Spleen (tissue), 11 donors: Measurements from ENCODE around the gene MEI1. TPM values are rescaled to one million over a fixed set of nuclear protein-coding genes. Genes with fewer than 3 reads are reported as not detected.

Source experiments
- DNase-seq: peaks from one replicate; pipeline ENCODE4 v3.0.0-alpha.2; 2020
- H3K27ac ChIP-seq, 8 donors: fragments of 200-600 bp; sonication (generic) in 7 of 8; 1 replicate in 4 of 8; 2 replicates in 4 of 8; pipeline versions ENCODE4 v1.5.0 to v1.8.0; 2016 to 2021; ENCODE audit warnings: inconsistent platforms in 4 of 8, mild to moderate bottlenecking in 4 of 8, moderate library complexity in 1 of 8
- H3K27me3 ChIP-seq, 7 donors: fragments of 200-600 bp; sonication (generic) in 6 of 7; replicated peaks in 1 of 7; 1 replicate in 4 of 7; 2 replicates in 3 of 7; pipeline versions ENCODE4 v1.5.0 to v1.8.0; 2016 to 2021; ENCODE audit warnings: inconsistent platforms in 3 of 7, mild to moderate bottlenecking in 1 of 7
- H3K36me3 ChIP-seq, 6 donors: fragments of 200-600 bp; sonication (generic) in 5 of 6; 1 replicate in 4 of 6; 2 replicates in 2 of 6; pipeline versions ENCODE4 v1.5.0 to v1.8.0; 2016 to 2021; ENCODE audit warnings: inconsistent platforms in 2 of 6
- H3K4me1 ChIP-seq, 6 donors: fragments of 200-600 bp; sonication (generic) in 5 of 6; 1 replicate in 3 of 6; 2 replicates in 3 of 6; pipeline versions ENCODE4 v1.5.0 to v1.8.0; 2016 to 2021; ENCODE audit warnings: inconsistent platforms in 3 of 6
- H3K4me3 ChIP-seq, 8 donors: fragments of 200-600 bp; sonication (generic) in 7 of 8; 1 replicate in 4 of 8; 2 replicates in 4 of 8; pipeline versions ENCODE4 v1.5.0 to v1.8.0; 2016 to 2021; ENCODE audit warnings: inconsistent platforms in 4 of 8, mild to moderate bottlenecking in 4 of 8, moderate library complexity in 2 of 8
- H3K9me3 ChIP-seq, 8 donors: fragments of 200-600 bp; sonication (generic) in 7 of 8; 1 replicate in 4 of 8; 2 replicates in 4 of 8; pipeline versions ENCODE4 v1.5.0 to v1.8.0; 2016 to 2021; ENCODE audit warnings: inconsistent platforms in 4 of 8
- POLR2A ChIP-seq, 3 donors: fragments of 450-650 bp; IDR thresholded peaks; one replicate each; pipeline ENCODE4 v1.5.1; 2017; ENCODE audit warnings: antibody characterized with exemption in 3 of 3, mild to moderate bottlenecking in 1 of 3
- POLR2AphosphoS5 ChIP-seq, 3 donors: sonication (generic); formaldehyde crosslinking; IDR thresholded peaks; one replicate each; pipeline ENCODE4 v1.5.1; 2017; ENCODE audit warnings: antibody characterized with exemption in 3 of 3
- whole genome bisulfite sequencing, 5 donors: extraction: QIAGEN DNeasy Blood & Tissue Kit in 3 of 5; methylation state at CpG; one replicate each; pipeline versions ENCODE4 v1.1.5 to v1.1.7; 2013 to 2018; 5-methylcytosine and 5-hydroxymethylcytosine counted together
- intact Hi-C: fragments of 100-400 bp; cut with DNase I; formaldehyde crosslinking; loops from one replicate; pipeline ENCODE4 v1.15.0; 2023; ENCODE audit warnings: low total_unique reads
- polyA plus RNA-seq, 3 donors: library from polyadenylated mRNA; stranded (reverse); fragments of 200-250 nt; gene quantifications; one replicate each; pipeline ENCODE4 v1.2.1, GENCODE V29; 2013
- total RNA-seq, 7 donors: library from RNA; depleted of rRNA in 3 of 7; stranded (reverse); fragments of >200 nt in 3 of 7; fragmentation: NEBNext Ultra II Directional in 4 of 7; extraction: Animal tissue kit (Norgen Biotek cat#: 25700) in 4 of 7; gene quantifications; one replicate each; pipeline versions ENCODE4 v1.1.0 to v1.2.1, GENCODE V29; 2016 to 2021
- TF ChIP-seq, protein P1 (sequence below), 11 experiments: fragments of 200-600 bp in 7 of 11; fragments of 450-650 bp in 4 of 11; sonication (generic) in 4 of 11; IDR thresholded peaks in 8 of 11; conservative IDR thresholded peaks in 3 of 11; 1 replicate in 7 of 11; 2 replicates in 4 of 11; pipeline versions ENCODE4 v1.4.0 to v1.8.0; 2016 to 2021; ENCODE audit warnings: antibody characterized with exemption in 11 of 11, inconsistent platforms in 4 of 11, mild to moderate bottlenecking in 1 of 11
- donor health status: healthy with polysubstance abuse.
- donor health status: DM: no; HTN: no; CAD: no; lungs with moderate emphysema.
- donor health status: DM: no; HTN: no; CAD: no.
- donor health status: Bipolar disorder and iron deficiency.
- donor health status: healthy.
- donor health status: DM: no; HTN: no; CAD: no.
- donor health status: DM: yes; HTN: yes; CAD: no.

MEI1 gene
- total and polyA plus RNA-seq, 10 donors: 17.7 to 56.5 (median 22.1) TPM

DNA sequence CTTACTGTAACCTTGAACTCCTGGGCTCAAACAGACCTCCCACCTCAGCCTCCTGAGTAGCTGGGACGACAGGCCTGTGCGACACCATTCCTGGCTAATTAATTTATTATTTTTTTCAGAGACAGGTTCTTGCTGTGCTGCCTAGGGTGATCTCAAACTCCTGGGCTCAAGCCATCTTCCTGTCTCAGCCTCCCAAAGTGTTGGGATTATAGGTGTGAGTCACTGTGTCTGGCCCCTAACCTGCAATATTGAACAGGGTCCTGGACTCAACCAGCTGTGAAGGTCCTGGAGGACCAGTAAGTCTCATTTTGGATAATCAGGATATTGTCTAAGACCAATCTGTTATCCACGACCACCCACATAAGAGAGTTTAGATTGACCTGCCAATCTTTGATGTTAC lies 116.4 kb downstream of the MEI1 start:
- no peak overlapping the region for H3K4me3 ChIP-seq
- peaks cover 0 to 96% (median 18%) of the 10 kb centered on the region in 6 donors for H3K36me3 ChIP-seq
- no peak for DNase-seq
- no peaks in the 10 kb centered on the region for H3K27me3 ChIP-seq
- WGBS, 5 donors: 94 to 100% (median 96%) methylated on average over 3 of the region's 3 CpGs
- intact Hi-C loops: no loop called here
- H3K27ac ChIP-seq: no peak overlapping the region
- H3K4me1 ChIP-seq: no peaks in the 10 kb centered on the region
- no peaks in the 10 kb centered on the region for H3K9me3 ChIP-seq
- TF ChIP-seq POLR2AphosphoS5 (IDR thresholded peaks at IDR 0.05): no peak

DNA sequence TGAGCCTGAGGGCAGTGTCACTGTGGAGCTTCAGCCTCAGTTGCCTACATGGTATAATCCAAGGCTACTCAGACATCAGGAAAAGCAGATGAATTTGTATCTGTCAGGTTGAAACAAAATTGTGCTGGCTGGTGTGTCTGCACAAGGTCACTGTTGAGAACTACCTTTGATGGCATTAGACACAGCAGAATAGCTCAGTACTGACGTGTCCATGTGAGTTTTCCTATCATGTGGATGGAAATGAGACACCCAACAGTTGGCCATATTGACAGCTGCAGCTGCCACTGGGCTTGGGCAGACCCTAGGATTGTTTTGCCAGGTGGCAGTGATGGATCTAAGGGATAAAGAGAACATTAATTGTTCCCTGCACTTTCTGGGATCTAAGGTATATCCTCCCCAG lies 116.9 kb downstream of the MEI1 start:
- TF ChIP-seq POLR2AphosphoS5 (IDR thresholded peaks at IDR 0.05): no peak
- TF ChIP-seq, protein P1, sequence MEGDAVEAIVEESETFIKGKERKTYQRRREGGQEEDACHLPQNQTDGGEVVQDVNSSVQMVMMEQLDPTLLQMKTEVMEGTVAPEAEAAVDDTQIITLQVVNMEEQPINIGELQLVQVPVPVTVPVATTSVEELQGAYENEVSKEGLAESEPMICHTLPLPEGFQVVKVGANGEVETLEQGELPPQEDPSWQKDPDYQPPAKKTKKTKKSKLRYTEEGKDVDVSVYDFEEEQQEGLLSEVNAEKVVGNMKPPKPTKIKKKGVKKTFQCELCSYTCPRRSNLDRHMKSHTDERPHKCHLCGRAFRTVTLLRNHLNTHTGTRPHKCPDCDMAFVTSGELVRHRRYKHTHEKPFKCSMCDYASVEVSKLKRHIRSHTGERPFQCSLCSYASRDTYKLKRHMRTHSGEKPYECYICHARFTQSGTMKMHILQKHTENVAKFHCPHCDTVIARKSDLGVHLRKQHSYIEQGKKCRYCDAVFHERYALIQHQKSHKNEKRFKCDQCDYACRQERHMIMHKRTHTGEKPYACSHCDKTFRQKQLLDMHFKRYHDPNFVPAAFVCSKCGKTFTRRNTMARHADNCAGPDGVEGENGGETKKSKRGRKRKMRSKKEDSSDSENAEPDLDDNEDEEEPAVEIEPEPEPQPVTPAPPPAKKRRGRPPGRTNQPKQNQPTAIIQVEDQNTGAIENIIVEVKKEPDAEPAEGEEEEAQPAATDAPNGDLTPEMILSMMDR (IDR thresholded peaks at IDR 0.05 in 8 of 11, conservative IDR thresholded peaks at IDR 0.05 in 3 of 11): no peak
- no peak for TF ChIP-seq POLR2A (IDR thresholded peaks at IDR 0.05)
- Histone ChIP-seq H3K36me3 (peaks cover 0 to 91% (median 18%) of the 10 kb centered on the region in 6 donors), H3K27ac (no peak overlapping the region), H3K9me3 (no peaks in the 10 kb centered on the region), H3K27me3 (no peaks in the 10 kb centered on the region), H3K4me1 (no peaks in the 10 kb centered on the region), H3K4me3 (no peak overlapping the region)
- no peak for DNase-seq
- intact Hi-C loops: no loop called here
- WGBS, 5 donors: 91 to 100% (median 95%) methylated on average over 1 of the region's 1 CpG

DNA sequence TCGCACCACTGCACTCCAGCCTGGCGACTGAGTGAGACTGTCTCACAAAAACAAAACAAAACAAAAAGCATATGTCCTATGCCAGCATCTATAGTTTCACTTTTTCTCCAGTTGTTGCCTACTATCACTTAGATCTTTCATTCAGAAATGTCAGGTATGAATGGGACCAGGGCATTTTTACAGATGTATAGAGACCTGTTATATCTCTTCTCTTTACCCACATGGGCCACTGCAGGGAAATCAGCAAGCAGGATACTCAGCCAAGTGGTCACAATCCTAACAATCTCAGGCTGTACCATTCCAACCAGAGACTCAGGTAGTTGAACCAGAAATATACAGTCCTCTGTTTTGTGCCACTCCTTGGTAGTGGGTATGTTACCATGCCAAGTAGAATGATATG lies 117.6 kb downstream of the MEI1 start:
- no peak overlapping the region for H3K4me3 ChIP-seq
- no peak for DNase-seq
- no peak overlapping the region for H3K27ac ChIP-seq
- H3K9me3 ChIP-seq: no peaks in the 10 kb centered on the region
- intact Hi-C loops: no loop called here
- 85 to 94% (median 90%) methylated on average over 2 of the region's 2 CpGs for WGBS, 5 donors
- peaks cover 0 to 85% (median 18%) of the 10 kb centered on the region in 6 donors for H3K36me3 ChIP-seq
- no peaks in the 10 kb centered on the region for H3K4me1 ChIP-seq
- TF ChIP-seq POLR2AphosphoS5 (IDR thresholded peaks at IDR 0.05) (no peak), POLR2A (IDR thresholded peaks at IDR 0.05) (no peak)
- TF ChIP-seq, protein P1 (IDR thresholded peaks at IDR 0.05 in 8 of 11, conservative IDR thresholded peaks at IDR 0.05 in 3 of 11): no peak
- H3K27me3 ChIP-seq: no peaks in the 10 kb centered on the region

DNA sequence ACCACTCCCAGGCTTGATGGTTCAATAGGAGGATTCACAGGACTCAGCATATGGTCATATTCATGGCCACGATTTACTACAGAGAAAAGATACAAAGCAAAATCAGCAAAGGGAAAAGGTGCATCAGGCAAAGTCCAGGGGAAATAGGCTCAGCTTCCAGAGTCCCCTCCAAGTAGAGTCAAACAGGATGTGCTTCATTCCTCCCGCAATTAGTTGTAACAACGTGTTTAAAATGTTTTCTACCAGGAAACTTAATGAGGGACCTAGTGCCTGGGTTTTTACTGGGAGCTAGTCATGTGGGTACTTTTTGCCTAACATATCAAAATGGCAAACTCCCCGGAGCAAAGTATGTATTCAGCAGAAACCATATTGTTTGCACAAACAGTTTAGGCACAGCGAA lies 118.7 kb downstream of the MEI1 start:
- intact Hi-C loops: no loop called here
- TF ChIP-seq, protein P1 (IDR thresholded peaks at IDR 0.05 in 8 of 11, conservative IDR thresholded peaks at IDR 0.05 in 3 of 11): no peak
- Histone ChIP-seq H3K27ac (no peak overlapping the region), H3K4me3 (no peak overlapping the region), H3K4me1 (peaks cover 0 to 6% (median 0%) of the 10 kb centered on the region in 6 donors), H3K36me3 (peaks cover 0 to 74% (median 16%) of the 10 kb centered on the region in 6 donors), H3K9me3 (no peaks in the 10 kb centered on the region), H3K27me3 (no peaks in the 10 kb centered on the region)
- DNase-seq: no peak
- 93 to 95% (median 94%) methylated on average over 5 of the region's 5 CpGs for WGBS, 5 donors

DNA sequence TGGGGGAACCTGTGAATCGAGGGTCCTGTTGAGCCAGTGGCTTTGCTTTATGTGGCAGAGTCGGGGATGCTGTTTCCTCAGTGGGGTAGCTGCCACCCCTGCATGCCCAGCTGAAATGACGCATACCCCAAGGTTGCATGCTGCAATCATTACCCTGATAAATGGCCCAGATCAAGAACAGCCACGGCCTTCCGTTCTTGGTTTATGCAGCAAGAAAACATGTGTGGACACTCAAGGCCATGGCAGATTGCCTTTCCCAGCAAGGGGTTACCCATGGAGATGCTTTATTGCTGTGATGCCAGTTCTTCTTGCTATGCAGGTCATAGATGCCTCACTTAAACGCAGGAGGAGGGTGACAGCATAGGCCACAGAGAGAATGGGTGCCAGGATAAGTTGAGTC lies 119.3 kb downstream of the MEI1 start:
- Histone ChIP-seq H3K4me1 (peaks cover 0 to 12% (median 1%) of the 10 kb centered on the region in 6 donors), H3K36me3 (peaks cover 0 to 70% (median 10%) of the 10 kb centered on the region in 6 donors), H3K27ac (no peak overlapping the region), H3K4me3 (no peak overlapping the region), H3K27me3 (no peaks in the 10 kb centered on the region), H3K9me3 (no peaks in the 10 kb centered on the region)
- WGBS, 5 donors: 89 to 99% (median 95%) methylated on average over 6 of the region's 6 CpGs
- intact Hi-C loops: no loop called here
- TF ChIP-seq POLR2AphosphoS5 (IDR thresholded peaks at IDR 0.05) (no peak), POLR2A (IDR thresholded peaks at IDR 0.05) (no peak)
- TF ChIP-seq, protein P1 (IDR thresholded peaks at IDR 0.05 in 8 of 11, conservative IDR thresholded peaks at IDR 0.05 in 3 of 11): no peak
- DNase-seq: no peak
